WTC11 (cell line): ENCODE results near the gene ANKRD9. TPM values are rescaled to one million over a fixed set of nuclear protein-coding genes. Genes with fewer than 3 reads are reported as not detected.

Experiments used
- ATAC-seq: fragments of 200-7000 bp; cut with Tn5 transposase; 2 replicates; pipeline ENCODE4 v1.10.0; 2021; ENCODE audit warnings: mild to moderate bottlenecking, moderate library complexity
- CTCF ChIA-PET: fragments of 300-600 bp; sonication (Branson Sonifier 250); formaldehyde crosslinking; loops from one replicate; lab custom pipeline; 2021; ENCODE audit warnings: antibody characterized with exemption; lab: Charles Lee
- POLR2A ChIA-PET: fragments of 350-600 bp; sonication (Branson Sonifier 250); formaldehyde crosslinking; loops from one replicate; lab custom pipeline; 2021; ENCODE audit warnings: antibody characterized with exemption; lab: Charles Lee
- DNase-seq: peaks from one replicate; pipeline ENCODE4 v3.0.0; 2021; ENCODE audit warnings: low spot score
- H3K27ac Mint-ChIP-seq: 2 replicates; pipeline ENCODE4 v1.8.0; 2021; ENCODE audit warnings: mixed read lengths
- H3K27me3 Mint-ChIP-seq: 2 replicates; pipeline ENCODE4 v1.8.0; 2021; ENCODE audit warnings: low read depth, mild to moderate bottlenecking, moderate library complexity, mixed read lengths
- H3K36me3 Mint-ChIP-seq: 2 replicates; pipeline ENCODE4 v1.8.0; 2021; ENCODE audit warnings: mixed read lengths
- H3K4me1 Mint-ChIP-seq: 2 replicates; pipeline ENCODE4 v1.8.0; 2022; ENCODE audit warnings: mixed read lengths
- H3K4me3 Mint-ChIP-seq: 2 replicates; pipeline ENCODE4 v1.8.0; 2021; ENCODE audit warnings: mild to moderate bottlenecking, moderate library complexity, mixed read lengths
- H3K9me3 Mint-ChIP-seq: 2 replicates; pipeline ENCODE4 v1.8.0; 2021; ENCODE audit warnings: mixed read lengths
- CREM ChIP-seq: sonication (generic); formaldehyde crosslinking; IDR thresholded peaks from 2 replicates; pipeline ENCODE4 v1.8.1; 2022; ENCODE audit warnings: mild to moderate bottlenecking, missing genetic modification reagents, moderate library complexity
- ELF4 ChIP-seq: sonication (generic); formaldehyde crosslinking; IDR thresholded peaks from 2 replicates; pipeline ENCODE4 v1.8.1; 2022; ENCODE audit warnings: low read depth, mild to moderate bottlenecking, moderate library complexity, missing genetic modification reagents
- ETV6 ChIP-seq: sonication (generic); formaldehyde crosslinking; IDR thresholded peaks from 2 replicates; pipeline ENCODE4 v1.8.1; 2022; ENCODE audit warnings: mild to moderate bottlenecking, missing genetic modification reagents
- GTF2I ChIP-seq: fragments of 250-450 bp; sonication (Bioruptor Pico); conservative IDR thresholded peaks from 2 replicates; pipeline ENCODE4 v1.4.0; 2021; ENCODE audit warnings: mild to moderate bottlenecking
- MXD4 ChIP-seq: fragments of 250-450 bp; sonication (Bioruptor Pico); IDR thresholded peaks from 2 replicates; pipeline ENCODE4 v1.8.0; 2021; ENCODE audit warnings: mild to moderate bottlenecking, moderate library complexity, borderline replicate concordance
- MYBL2 ChIP-seq: sonication (generic); formaldehyde crosslinking; IDR thresholded peaks from 2 replicates; pipeline ENCODE4 v1.8.1; 2023; ENCODE audit warnings: mild to moderate bottlenecking, moderate library complexity, missing genetic modification reagents
- NR1H2 ChIP-seq: sonication (generic); formaldehyde crosslinking; IDR thresholded peaks from 2 replicates; pipeline ENCODE4 v1.9.0; 2021; ENCODE audit warnings: mild to moderate bottlenecking, moderate library complexity, missing genetic modification reagents
- OVOL2 ChIP-seq: fragments of 250-450 bp; sonication (Bioruptor Pico); IDR thresholded peaks from 2 replicates; pipeline ENCODE4 v1.9.0; 2021; ENCODE audit warnings: mild to moderate bottlenecking, borderline replicate concordance
- RELA ChIP-seq: sonication (generic); formaldehyde crosslinking; IDR thresholded peaks from 2 replicates; pipeline ENCODE4 v1.8.1; 2022; ENCODE audit warnings: missing genetic modification reagents, mild to moderate bottlenecking, borderline replicate concordance
- SMAD3 ChIP-seq: sonication (generic); formaldehyde crosslinking; IDR thresholded peaks from 2 replicates; pipeline ENCODE4 v1.8.0; 2022; ENCODE audit warnings: missing genetic modification reagents, mild to moderate bottlenecking, borderline replicate concordance
- TCF7 ChIP-seq: sonication (generic); formaldehyde crosslinking; IDR thresholded peaks from 2 replicates; pipeline ENCODE4 v1.8.0; 2022; ENCODE audit warnings: mild to moderate bottlenecking, low read depth, missing genetic modification reagents, moderate library complexity
- ZBTB21 ChIP-seq: sonication (generic); formaldehyde crosslinking; IDR thresholded peaks from 2 replicates; pipeline ENCODE4 v1.8.1; 2023; ENCODE audit warnings: mild to moderate bottlenecking, missing genetic modification reagents, borderline replicate concordance
- ZNF121 ChIP-seq: sonication (generic); formaldehyde crosslinking; IDR thresholded peaks from 2 replicates; pipeline ENCODE4 v1.8.0; 2023; ENCODE audit warnings: missing genetic modification reagents
- ZNF138 ChIP-seq: sonication (generic); formaldehyde crosslinking; conservative IDR thresholded peaks from 2 replicates; pipeline ENCODE4 v1.8.1; 2022; ENCODE audit warnings: mild to moderate bottlenecking, moderate library complexity, missing genetic modification reagents
- ZNF232 ChIP-seq: sonication (generic); formaldehyde crosslinking; IDR thresholded peaks from 2 replicates; pipeline ENCODE4 v1.8.0; 2022; ENCODE audit warnings: mild to moderate bottlenecking, missing genetic modification reagents
- ZNF423 ChIP-seq: fragments of 250-450 bp; sonication (Bioruptor Pico); IDR thresholded peaks from 2 replicates; pipeline ENCODE4 v2.1.2; 2022; ENCODE audit warnings: mild to moderate bottlenecking, moderate library complexity
- total RNA-seq: library from RNA; stranded (reverse); gene quantifications from 3 replicates; pipeline ENCODE4 v1.2.3, GENCODE V29; 2021
- TF ChIP-seq, protein P1 (sequence below): sonication (generic); formaldehyde crosslinking; conservative IDR thresholded peaks from 2 replicates; pipeline ENCODE4 v1.8.1; 2022; ENCODE audit warnings: mild to moderate bottlenecking, missing genetic modification reagents
- TF ChIP-seq, protein P2 (sequence below): sonication (generic); formaldehyde crosslinking; IDR thresholded peaks from 2 replicates; pipeline ENCODE4 v1.8.1; 2022; ENCODE audit warnings: missing genetic modification reagents, borderline replicate concordance
- TF ChIP-seq, protein P3 (sequence below): sonication (generic); formaldehyde crosslinking; IDR thresholded peaks from 2 replicates; pipeline ENCODE4 v1.8.0; 2023; ENCODE audit warnings: mild to moderate bottlenecking, missing genetic modification reagents
- TF ChIP-seq, protein P4 (sequence below): fragments of 250-450 bp; sonication (Bioruptor Pico); IDR thresholded peaks from 2 replicates; pipeline ENCODE4 v1.9.0; 2021; ENCODE audit warnings: mild to moderate bottlenecking
- TF ChIP-seq, protein P5 (sequence below): sonication (generic); formaldehyde crosslinking; IDR thresholded peaks from 2 replicates; pipeline ENCODE4 v1.8.1; 2023; ENCODE audit warnings: mild to moderate bottlenecking, missing genetic modification reagents, borderline replicate concordance
- TF ChIP-seq, protein P6 (sequence below): sonication (generic); formaldehyde crosslinking; conservative IDR thresholded peaks from 2 replicates; pipeline ENCODE4 v1.8.1; 2023; ENCODE audit warnings: mild to moderate bottlenecking, low read depth, missing genetic modification reagents, moderate library complexity

Gene ANKRD9
- total RNA-seq, 1 experiment from 2014 or later: 63.8 TPM

DNA sequence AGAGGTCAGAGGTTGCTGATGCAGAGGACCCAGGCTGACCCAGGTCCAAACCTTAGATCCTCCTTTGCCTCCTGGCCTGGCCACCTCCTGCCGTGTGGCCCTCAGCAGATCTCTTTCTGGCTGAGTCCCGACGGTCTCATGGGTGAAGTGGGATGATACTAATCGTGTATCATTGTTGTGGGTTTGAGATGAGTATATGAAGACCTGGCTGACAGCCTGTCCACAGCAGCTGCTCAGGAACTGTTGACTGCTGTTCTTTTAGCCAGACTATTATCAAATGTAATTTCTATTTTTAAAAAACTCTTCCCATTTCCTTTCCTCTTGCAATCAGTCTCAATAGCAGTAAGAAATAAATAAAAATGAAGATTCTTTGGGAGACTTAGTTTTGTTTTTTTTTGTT lies 45.6 kb downstream of the ANKRD9 start:
- DNase-seq (no peak), ATAC-seq (no peak)
- H3K36me3 Mint-ChIP-seq: peaks cover 8% of the 10 kb centered on the region
- no peaks in the 10 kb centered on the region for H3K4me1 Mint-ChIP-seq
- no peaks in the 10 kb centered on the region for H3K27me3 Mint-ChIP-seq
- H3K27ac Mint-ChIP-seq: no peak overlapping the region
- POLR2A ChIA-PET: no interaction called here
- no peak overlapping the region for H3K4me3 Mint-ChIP-seq
- TF ChIP-seq, protein P1, sequence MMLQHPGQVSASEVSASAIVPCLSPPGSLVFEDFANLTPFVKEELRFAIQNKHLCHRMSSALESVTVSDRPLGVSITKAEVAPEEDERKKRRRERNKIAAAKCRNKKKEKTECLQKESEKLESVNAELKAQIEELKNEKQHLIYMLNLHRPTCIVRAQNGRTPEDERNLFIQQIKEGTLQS (CRISPR knock-in tag): no peak
- TF ChIP-seq ETV6 (CRISPR knock-in tag) (no peak), ZNF121 (no peak), ZNF232 (no peak), GTF2I (CRISPR knock-in tag) (no peak), ELF4 (CRISPR knock-in tag) (no peak), NR1H2 (no peak), ZNF423 (no peak), MYBL2 (CRISPR knock-in tag) (no peak), TCF7 (no peak)
- TF ChIP-seq, protein P2, sequence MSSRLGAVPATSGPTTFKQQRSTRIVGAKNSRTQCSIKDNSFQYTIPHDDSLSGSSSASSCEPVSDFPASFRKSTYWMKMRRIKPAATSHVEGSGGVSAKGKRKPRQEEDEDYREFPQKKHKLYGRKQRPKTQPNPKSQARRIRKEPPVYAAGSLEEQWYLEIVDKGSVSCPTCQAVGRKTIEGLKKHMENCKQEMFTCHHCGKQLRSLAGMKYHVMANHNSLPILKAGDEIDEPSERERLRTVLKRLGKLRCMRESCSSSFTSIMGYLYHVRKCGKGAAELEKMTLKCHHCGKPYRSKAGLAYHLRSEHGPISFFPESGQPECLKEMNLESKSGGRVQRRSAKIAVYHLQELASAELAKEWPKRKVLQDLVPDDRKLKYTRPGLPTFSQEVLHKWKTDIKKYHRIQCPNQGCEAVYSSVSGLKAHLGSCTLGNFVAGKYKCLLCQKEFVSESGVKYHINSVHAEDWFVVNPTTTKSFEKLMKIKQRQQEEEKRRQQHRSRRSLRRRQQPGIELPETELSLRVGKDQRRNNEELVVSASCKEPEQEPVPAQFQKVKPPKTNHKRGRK (CRISPR knock-in tag): no peak
- TF ChIP-seq, protein P3, sequence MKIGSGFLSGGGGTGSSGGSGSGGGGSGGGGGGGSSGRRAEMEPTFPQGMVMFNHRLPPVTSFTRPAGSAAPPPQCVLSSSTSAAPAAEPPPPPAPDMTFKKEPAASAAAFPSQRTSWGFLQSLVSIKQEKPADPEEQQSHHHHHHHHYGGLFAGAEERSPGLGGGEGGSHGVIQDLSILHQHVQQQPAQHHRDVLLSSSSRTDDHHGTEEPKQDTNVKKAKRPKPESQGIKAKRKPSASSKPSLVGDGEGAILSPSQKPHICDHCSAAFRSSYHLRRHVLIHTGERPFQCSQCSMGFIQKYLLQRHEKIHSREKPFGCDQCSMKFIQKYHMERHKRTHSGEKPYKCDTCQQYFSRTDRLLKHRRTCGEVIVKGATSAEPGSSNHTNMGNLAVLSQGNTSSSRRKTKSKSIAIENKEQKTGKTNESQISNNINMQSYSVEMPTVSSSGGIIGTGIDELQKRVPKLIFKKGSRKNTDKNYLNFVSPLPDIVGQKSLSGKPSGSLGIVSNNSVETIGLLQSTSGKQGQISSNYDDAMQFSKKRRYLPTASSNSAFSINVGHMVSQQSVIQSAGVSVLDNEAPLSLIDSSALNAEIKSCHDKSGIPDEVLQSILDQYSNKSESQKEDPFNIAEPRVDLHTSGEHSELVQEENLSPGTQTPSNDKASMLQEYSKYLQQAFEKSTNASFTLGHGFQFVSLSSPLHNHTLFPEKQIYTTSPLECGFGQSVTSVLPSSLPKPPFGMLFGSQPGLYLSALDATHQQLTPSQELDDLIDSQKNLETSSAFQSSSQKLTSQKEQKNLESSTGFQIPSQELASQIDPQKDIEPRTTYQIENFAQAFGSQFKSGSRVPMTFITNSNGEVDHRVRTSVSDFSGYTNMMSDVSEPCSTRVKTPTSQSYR (CRISPR knock-in tag): no peak
- TF ChIP-seq, protein P4, sequence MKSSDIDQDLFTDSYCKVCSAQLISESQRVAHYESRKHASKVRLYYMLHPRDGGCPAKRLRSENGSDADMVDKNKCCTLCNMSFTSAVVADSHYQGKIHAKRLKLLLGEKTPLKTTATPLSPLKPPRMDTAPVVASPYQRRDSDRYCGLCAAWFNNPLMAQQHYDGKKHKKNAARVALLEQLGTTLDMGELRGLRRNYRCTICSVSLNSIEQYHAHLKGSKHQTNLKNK (CRISPR knock-in tag): no peak
- TF ChIP-seq, protein P5, sequence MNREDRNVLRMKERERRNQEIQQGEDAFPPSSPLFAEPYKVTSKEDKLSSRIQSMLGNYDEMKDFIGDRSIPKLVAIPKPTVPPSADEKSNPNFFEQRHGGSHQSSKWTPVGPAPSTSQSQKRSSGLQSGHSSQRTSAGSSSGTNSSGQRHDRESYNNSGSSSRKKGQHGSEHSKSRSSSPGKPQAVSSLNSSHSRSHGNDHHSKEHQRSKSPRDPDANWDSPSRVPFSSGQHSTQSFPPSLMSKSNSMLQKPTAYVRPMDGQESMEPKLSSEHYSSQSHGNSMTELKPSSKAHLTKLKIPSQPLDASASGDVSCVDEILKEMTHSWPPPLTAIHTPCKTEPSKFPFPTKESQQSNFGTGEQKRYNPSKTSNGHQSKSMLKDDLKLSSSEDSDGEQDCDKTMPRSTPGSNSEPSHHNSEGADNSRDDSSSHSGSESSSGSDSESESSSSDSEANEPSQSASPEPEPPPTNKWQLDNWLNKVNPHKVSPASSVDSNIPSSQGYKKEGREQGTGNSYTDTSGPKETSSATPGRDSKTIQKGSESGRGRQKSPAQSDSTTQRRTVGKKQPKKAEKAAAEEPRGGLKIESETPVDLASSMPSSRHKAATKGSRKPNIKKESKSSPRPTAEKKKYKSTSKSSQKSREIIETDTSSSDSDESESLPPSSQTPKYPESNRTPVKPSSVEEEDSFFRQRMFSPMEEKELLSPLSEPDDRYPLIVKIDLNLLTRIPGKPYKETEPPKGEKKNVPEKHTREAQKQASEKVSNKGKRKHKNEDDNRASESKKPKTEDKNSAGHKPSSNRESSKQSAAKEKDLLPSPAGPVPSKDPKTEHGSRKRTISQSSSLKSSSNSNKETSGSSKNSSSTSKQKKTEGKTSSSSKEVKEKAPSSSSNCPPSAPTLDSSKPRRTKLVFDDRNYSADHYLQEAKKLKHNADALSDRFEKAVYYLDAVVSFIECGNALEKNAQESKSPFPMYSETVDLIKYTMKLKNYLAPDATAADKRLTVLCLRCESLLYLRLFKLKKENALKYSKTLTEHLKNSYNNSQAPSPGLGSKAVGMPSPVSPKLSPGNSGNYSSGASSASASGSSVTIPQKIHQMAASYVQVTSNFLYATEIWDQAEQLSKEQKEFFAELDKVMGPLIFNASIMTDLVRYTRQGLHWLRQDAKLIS (CRISPR knock-in tag): no peak
- TF ChIP-seq, all 79 proteins: peak for 0
- CTCF ChIA-PET: no interaction called here
- peaks cover 4% of the 10 kb centered on the region; the same call in 1 of the 2 replicates for H3K9me3 Mint-ChIP-seq

DNA sequence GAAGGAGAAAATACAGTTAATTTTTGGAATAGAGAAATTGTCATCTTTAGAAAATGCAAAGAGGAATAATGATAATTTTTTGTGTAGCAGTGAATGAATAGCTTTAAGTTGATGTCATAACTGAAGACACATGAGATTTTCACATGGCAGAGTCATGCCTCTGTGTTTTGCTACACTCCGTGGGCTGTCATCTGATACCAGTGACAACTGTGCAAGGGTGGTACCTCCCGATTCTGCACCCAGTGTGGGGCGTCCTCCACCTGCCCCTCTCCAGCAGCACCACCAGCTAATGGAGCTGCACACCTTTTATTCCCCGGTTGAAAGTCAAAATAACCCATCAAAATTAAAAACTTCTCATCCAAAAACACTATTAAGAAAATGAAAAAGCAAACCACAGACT lies 47.2 kb downstream of the ANKRD9 start:
- CTCF ChIA-PET: no interaction called here
- DNase-seq (no peak), ATAC-seq (no peak)
- Mint-ChIP-seq H3K4me3 (no peak overlapping the region), H3K27me3 (no peaks in the 10 kb centered on the region), H3K36me3 (peaks cover 11% of the 10 kb centered on the region), H3K4me1 (no peaks in the 10 kb centered on the region), H3K27ac (no peak overlapping the region), H3K9me3 (peaks cover 4% of the 10 kb centered on the region; the same call in 1 of the 2 replicates)
- POLR2A ChIA-PET: no interaction called here
- TF ChIP-seq OVOL2 (CRISPR knock-in tag) (no peak), MXD4 (no peak), ZBTB21 (no peak), CREM (no peak), RELA (CRISPR knock-in tag) (no peak), ZNF121 (no peak), SMAD3 (CRISPR knock-in tag) (no peak), ZNF138 (CRISPR knock-in tag) (no peak)
- TF ChIP-seq, protein P6, sequence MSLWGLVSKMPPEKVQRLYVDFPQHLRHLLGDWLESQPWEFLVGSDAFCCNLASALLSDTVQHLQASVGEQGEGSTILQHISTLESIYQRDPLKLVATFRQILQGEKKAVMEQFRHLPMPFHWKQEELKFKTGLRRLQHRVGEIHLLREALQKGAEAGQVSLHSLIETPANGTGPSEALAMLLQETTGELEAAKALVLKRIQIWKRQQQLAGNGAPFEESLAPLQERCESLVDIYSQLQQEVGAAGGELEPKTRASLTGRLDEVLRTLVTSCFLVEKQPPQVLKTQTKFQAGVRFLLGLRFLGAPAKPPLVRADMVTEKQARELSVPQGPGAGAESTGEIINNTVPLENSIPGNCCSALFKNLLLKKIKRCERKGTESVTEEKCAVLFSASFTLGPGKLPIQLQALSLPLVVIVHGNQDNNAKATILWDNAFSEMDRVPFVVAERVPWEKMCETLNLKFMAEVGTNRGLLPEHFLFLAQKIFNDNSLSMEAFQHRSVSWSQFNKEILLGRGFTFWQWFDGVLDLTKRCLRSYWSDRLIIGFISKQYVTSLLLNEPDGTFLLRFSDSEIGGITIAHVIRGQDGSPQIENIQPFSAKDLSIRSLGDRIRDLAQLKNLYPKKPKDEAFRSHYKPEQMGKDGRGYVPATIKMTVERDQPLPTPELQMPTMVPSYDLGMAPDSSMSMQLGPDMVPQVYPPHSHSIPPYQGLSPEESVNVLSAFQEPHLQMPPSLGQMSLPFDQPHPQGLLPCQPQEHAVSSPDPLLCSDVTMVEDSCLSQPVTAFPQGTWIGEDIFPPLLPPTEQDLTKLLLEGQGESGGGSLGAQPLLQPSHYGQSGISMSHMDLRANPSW: no peak
